GM19467 (cell line): Measurements from ENCODE around the gene TTYH3.
"Not testable (repeated sequence)": the region's sequence is repeated elsewhere in the genome, so short reads cannot be mapped to it uniquely, and the experiment has no call there.

Source experiments
- ATAC-seq: cut with Tn5 transposase; IDR thresholded peaks from one replicate; pipeline ENCODE4 v1.9.1; 2021; ENCODE audit warnings: mild to moderate bottlenecking, moderate library complexity; ENCODE audit not compliant: unreplicated experiment

TTYH3 gene

GRCh38 chr7:2662273-2663120, 30.7 kb downstream of the TTYH3 start:
- ATAC-seq, result no peak

GRCh38 chr7:2663121-2663886, 31.5 kb downstream of the TTYH3 start:
- no peak for ATAC-seq

- ATAC-seq, result no peak
Observed at GRCh38 chr7:2663960-2664359, 32.2 kb downstream of the TTYH3 start.

- ATAC-seq, result no peak
Observed at GRCh38 chr7:2665359-2665791, 33.6 kb downstream of the TTYH3 start.

GRCh38 chr7:2666155-2666554, 34.4 kb downstream of the TTYH3 start:
- ATAC-seq, result no peak

GRCh38 chr7:2666588-2667250, 34.9 kb downstream of the TTYH3 start:
- ATAC-seq, result no peak

GRCh38 chr7:2667843-2668242, 36.1 kb downstream of the TTYH3 start:
- no peak for ATAC-seq

- ATAC-seq, result no peak
Observed at GRCh38 chr7:2668401-2668800, 36.6 kb downstream of the TTYH3 start.

- ATAC-seq, result no peak
Observed at GRCh38 chr7:2670171-2670570, 38.4 kb downstream of the TTYH3 start.

- ATAC-seq, result no peak
Observed at GRCh38 chr7:2670720-2671391, 39.1 kb downstream of the TTYH3 start.

GRCh38 chr7:2673214-2673613, 41.4 kb downstream of the TTYH3 start:
- not testable (repeated sequence) for ATAC-seq

GRCh38 chr7:2673934-2674333, 42.1 kb downstream of the TTYH3 start:
- no peak for ATAC-seq

GRCh38 chr7:2675256-2675764, 43.5 kb downstream of the TTYH3 start:
- ATAC-seq, result no peak

GRCh38 chr7:2676576-2676975, 44.8 kb downstream of the TTYH3 start:
- not testable (repeated sequence) for ATAC-seq

GRCh38 chr7:2678454-2678853, 46.7 kb downstream of the TTYH3 start:
- not testable (repeated sequence) for ATAC-seq

- not testable (repeated sequence) for ATAC-seq
Observed at GRCh38 chr7:2679135-2680127, 47.6 kb downstream of the TTYH3 start.

- ATAC-seq, result no peak
Observed at GRCh38 chr7:2680256-2680655, 48.5 kb downstream of the TTYH3 start.

- no peak for ATAC-seq
Observed at GRCh38 chr7:2680792-2681490, 49.2 kb downstream of the TTYH3 start.
